ENCODE data around the gene GNB1. TPM values are rescaled to one million over a fixed set of nuclear protein-coding genes. Genes with fewer than 3 reads are reported as not detected.

The GNB1 gene
- 100 to 1,000 TPM in 2 of 6 donors, 10 to 100 TPM in 4; 75.4 to 160 (median 97.5) TPM for total RNA-seq
- polyA plus RNA-seq = 10 to 100 TPM; 42.3 to 71.1 TPM

- Histone ChIP-seq H3K27ac (peak within 1 kb of the TSS; percentile 68 to 88 (median 82)), H3K9me3 (no peaks in the 10 kb centered on the region), H3K4me3 (peak within 1 kb of the TSS; percentile 60 to 93 (median 70)), H3K4me1 (peaks cover 20 to 28% (median 26%) of the 10 kb centered on the region in 3 donors), H3K36me3 (no peaks in the 10 kb centered on the region), H3K27me3 (no peaks in the 10 kb centered on the region)
- no peak for FAIRE-seq
- intact Hi-C loops (cut with DNase I) = loop anchor here in 1 of 3 donors (10.0 kb wide), 1 partner anchor 106 kb away; no protein-coding TSS in a partner anchor
- 0 to 1% methylated on average over 50 to 137 of the region's 137 CpGs for WGBS, 2 donors
- ATAC-seq = peak; percentile 82 to 92 (median 88)
- no peak for TF ChIP-seq CTCF (IDR thresholded peaks at IDR 0.05)
- peak; percentile 85 to 95 (median 90) for DNase-seq
Measured at GRCh38 chr1:1890506-1891348, at the start of gene GNB1. GNB1 (minus strand) TSS chr1:1891087; CDS start chr1:1825453, 65,634 bp downstream.

DNA sequence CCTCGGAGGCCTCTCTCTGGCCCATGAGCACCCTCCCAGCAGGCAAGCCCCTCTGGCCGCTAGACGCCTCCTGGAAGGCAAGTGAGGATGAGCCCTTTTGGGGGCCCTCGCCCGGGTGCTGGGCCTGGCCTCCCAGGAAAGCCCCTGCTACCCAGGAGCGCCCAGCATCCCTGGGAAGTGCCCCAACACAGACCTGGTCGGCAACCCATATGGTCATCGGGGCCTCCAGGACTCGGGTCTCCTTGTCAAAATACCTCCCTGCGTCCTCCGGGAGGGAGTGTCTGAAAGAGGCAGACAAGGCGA, 49.2 kb upstream of the GNB1 start:
- intact Hi-C loops (cut with DNase I) = loop anchor here in 2 of 3 donors (5.0 kb wide), 2 partner anchors 102 to 107 kb away; no protein-coding TSS in a partner anchor
- FAIRE-seq = no peak
- Histone ChIP-seq H3K4me3 (no peak overlapping the region), H3K36me3 (no peaks in the 10 kb centered on the region), H3K27me3 (no peaks in the 10 kb centered on the region), H3K4me1 (peaks cover 0 to 3% (median 0%) of the 10 kb centered on the region in 3 donors), H3K27ac (no peak overlapping the region), H3K9me3 (no peaks in the 10 kb centered on the region)
- ATAC-seq = no peak
- 73 to 85% methylated on average over 12 of the region's 12 CpGs for WGBS, 2 donors
- TF ChIP-seq CTCF (IDR thresholded peaks at IDR 0.05) = no peak
- no peak for DNase-seq

DNA sequence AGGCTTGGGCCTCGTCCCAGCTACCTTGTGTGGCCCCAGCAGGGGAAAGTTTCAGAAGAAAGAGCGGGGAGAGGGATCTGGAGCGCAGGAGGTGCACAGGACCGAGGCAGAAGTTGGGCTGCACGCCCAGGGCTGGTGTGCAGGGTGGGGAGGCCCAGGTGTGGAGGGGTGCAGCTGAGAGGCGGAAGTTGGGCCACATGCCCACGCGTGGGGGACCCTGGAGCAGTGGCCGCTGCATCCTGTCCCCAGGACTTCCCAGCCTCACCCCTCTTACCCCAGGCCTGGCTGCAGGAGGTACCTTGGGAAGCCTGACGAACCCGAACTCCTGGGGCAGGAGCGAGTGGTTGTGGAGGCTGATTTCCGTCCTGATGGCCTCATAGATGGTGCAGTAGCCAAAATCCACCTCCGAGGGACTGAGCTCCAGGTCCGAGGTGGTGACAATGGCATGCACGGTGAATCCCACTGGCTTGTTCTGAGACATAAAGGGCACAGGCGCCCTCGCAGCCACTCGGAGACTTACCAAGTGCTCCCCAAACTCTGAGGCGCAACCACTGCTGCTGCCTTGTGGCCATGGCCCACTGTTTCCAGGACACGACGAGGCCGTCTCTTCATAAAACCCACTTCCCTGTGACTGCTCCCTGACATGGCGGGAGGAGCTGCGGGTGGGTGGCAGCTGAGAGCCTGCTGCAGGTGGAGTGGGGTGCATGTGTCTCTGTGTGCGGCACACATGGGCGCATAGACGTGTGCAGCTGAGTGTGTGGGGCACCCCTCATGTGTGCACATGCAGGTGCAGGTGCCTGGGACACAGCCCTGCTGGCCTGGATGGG, 48.6 kb upstream of the GNB1 start:
- FAIRE-seq = no peak
- Histone ChIP-seq H3K4me1 (peaks cover 0 to 3% (median 0%) of the 10 kb centered on the region in 3 donors), H3K27me3 (no peaks in the 10 kb centered on the region), H3K9me3 (no peaks in the 10 kb centered on the region), H3K4me3 (no peak overlapping the region), H3K27ac (no peak overlapping the region), H3K36me3 (no peaks in the 10 kb centered on the region)
- ATAC-seq = no peak
- no peak for TF ChIP-seq CTCF (IDR thresholded peaks at IDR 0.05)
- peak in 1 of 6 donors; percentile 53 for DNase-seq
- 80 to 89% methylated on average over 24 to 28 of the region's 28 CpGs for WGBS, 2 donors
- intact Hi-C loops (cut with DNase I) = loop anchor here in 2 of 3 donors (5.0 kb wide), 2 partner anchors 103 to 108 kb away; no protein-coding TSS in a partner anchor

GRCh38 chr1:1938613-1939295, 47.9 kb upstream of the GNB1 start:
- no peak overlapping the region for H3K27ac ChIP-seq
- H3K36me3 ChIP-seq = no peaks in the 10 kb centered on the region
- peak in 1 of 6 donors; percentile 34 for DNase-seq
- H3K27me3 ChIP-seq = no peaks in the 10 kb centered on the region
- no peaks in the 10 kb centered on the region for H3K9me3 ChIP-seq
- no peak overlapping the region for H3K4me3 ChIP-seq
- TF ChIP-seq CTCF (IDR thresholded peaks at IDR 0.05) = no peak
- intact Hi-C loops (cut with DNase I) = no loop called here
- ATAC-seq = no peak
- no peaks in the 10 kb centered on the region for H3K4me1 ChIP-seq
- FAIRE-seq = no peak
- 70 to 77% methylated on average over 24 of the region's 24 CpGs for WGBS, 2 donors

Measured in pancreas (tissue), 10 donors.